IPS-18a (cell line): Measurements from ENCODE around the gene TBATA.

Experiments
- H3K27ac ChIP-seq: one replicate; pipeline ENCODE4 v1.5.1; 2013; ENCODE audit warnings: low read length
- H3K27me3 ChIP-seq: one replicate; pipeline ENCODE4 v1.6.1; 2013; ENCODE audit warnings: mild to moderate bottlenecking, low read length; ENCODE audit not compliant: control insufficient read depth, insufficient read depth
- H3K36me3 ChIP-seq: one replicate; pipeline ENCODE4 v1.6.1; 2013; ENCODE audit warnings: low read depth, low read length; ENCODE audit not compliant: control insufficient read depth
- H3K4me1 ChIP-seq: one replicate; pipeline ENCODE4 v1.6.1; 2013; ENCODE audit warnings: low read depth, low read length; ENCODE audit not compliant: control insufficient read depth
- H3K4me3 ChIP-seq: one replicate; pipeline ENCODE4 v1.5.1; 2013; ENCODE audit warnings: low read length
- H3K9ac ChIP-seq: one replicate; pipeline ENCODE4 v1.6.1; 2013; ENCODE audit warnings: mild to moderate bottlenecking, low read length, moderate library complexity
- H3K9me3 ChIP-seq: one replicate; pipeline ENCODE4 v1.6.1; 2013; ENCODE audit warnings: low read depth, low read length; ENCODE audit not compliant: control insufficient read depth

Gene TBATA

DNA sequence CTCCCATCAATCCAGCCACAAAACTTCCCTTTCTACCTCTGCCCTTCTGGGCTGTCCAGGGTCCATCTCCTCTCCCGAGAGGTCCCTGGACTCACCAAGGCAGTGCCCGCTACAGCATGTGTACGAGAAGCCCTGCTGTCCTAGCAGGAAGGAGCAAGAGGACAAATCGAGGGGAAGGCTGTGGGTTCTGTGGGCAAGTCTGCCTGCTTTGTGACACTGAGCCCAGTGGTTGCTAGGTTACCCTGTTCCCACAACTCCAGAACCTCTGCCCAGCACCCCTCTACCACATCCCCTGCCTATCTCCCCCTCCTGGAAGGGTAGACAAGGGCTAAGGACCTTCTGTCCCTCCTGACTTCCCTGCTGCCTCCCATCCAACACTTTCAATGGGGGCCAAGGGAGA, at the start of gene TBATA:
Gene TBATA, minus strand, starts transcription at position 188 of the 400 bp plus-strand sequence. CDS start 1,998 bp downstream, outside the sequence.
- Histone ChIP-seq H3K4me1 (no peaks in the 10 kb centered on the region), H3K9ac (no peak within 1 kb of the TSS)

DNA sequence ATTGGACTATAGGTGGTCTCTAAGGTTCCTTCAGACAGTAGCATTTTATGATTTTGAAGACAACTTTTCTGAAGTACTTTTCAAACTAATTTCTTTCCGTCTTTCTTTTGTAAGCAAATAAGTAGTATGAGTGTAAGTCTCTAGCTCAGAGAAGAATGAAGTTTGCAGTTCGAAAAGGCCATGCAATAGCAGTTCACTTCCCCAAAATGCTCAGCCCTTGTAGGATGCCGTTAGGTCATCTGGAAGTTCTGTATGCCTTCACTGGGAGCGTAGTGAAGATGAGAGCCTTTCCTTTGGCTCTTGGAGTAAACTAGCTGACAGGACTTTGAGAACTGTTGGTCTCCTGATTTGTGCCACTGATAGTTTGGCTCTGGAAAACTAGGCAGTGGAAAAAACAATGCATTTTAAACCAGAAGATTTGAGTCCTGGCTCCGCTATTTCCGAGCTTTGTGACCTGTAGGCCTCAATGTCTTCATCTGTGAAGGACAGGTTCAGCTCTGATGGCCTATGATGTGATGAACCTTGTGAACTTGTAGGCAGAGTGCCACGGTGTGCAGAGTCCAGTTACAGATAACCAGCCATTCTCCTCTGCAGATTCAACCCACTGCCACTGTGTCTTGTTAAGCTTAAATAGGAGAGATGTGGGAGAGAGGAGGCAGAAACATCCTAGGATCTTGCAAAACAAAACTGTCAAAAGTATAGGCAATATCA, 49.4 kb upstream of the TBATA start:
- Histone ChIP-seq H3K27me3 (no peaks in the 10 kb centered on the region), H3K4me3 (no peak overlapping the region), H3K9ac (no peak overlapping the region), H3K27ac (no peak overlapping the region), H3K4me1 (no peaks in the 10 kb centered on the region), H3K9me3 (no peaks in the 10 kb centered on the region), H3K36me3 (peaks cover 3% of the 10 kb centered on the region)

More for the DNA sequence above, at the start of gene TBATA:
- no peak within 1 kb of the TSS for H3K4me3 ChIP-seq
- H3K9me3 ChIP-seq = no peaks in the 10 kb centered on the region
- H3K27me3 ChIP-seq = no peaks in the 10 kb centered on the region
- no peak within 1 kb of the TSS for H3K27ac ChIP-seq
- no peaks in the 10 kb centered on the region for H3K36me3 ChIP-seq

DNA sequence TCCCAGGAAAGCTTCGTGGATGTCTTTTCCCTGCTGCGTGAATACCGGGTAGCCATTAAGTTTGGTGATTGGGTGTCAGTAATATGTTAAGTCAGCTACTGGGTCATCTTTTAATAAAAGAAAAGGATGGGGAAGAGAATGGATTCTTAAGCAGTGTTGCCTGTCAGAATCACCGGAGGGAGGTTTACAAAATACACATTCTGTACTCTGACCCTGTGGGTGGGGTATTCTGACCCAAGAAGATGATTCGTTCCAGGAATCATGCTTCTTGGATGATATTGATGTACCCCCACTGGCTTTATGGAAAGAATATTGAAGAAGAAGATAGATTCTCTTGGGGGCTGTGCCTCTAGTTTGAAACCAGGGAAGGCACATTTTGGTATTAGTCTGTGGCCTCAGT, 48.8 kb upstream of the TBATA start:
- Histone ChIP-seq H3K9ac (no peak overlapping the region), H3K4me3 (no peak overlapping the region), H3K27me3 (no peaks in the 10 kb centered on the region), H3K27ac (no peak overlapping the region), H3K9me3 (no peaks in the 10 kb centered on the region), H3K36me3 (peaks cover 3% of the 10 kb centered on the region), H3K4me1 (no peaks in the 10 kb centered on the region)

- no peak overlapping the region for H3K4me3 ChIP-seq
- H3K36me3 ChIP-seq = peaks cover 3% of the 10 kb centered on the region
- H3K9ac ChIP-seq = no peak overlapping the region
- H3K27ac ChIP-seq = no peak overlapping the region
- H3K4me1 ChIP-seq = no peaks in the 10 kb centered on the region
- no peaks in the 10 kb centered on the region for H3K9me3 ChIP-seq
- H3K27me3 ChIP-seq = no peaks in the 10 kb centered on the region
Measured at GRCh38 chr10:70833601-70834000, 48.4 kb upstream of the TBATA start.

GRCh38 chr10:70832852-70833528, 47.8 kb upstream of the TBATA start:
- no peak overlapping the region for H3K4me3 ChIP-seq
- H3K27me3 ChIP-seq = no peaks in the 10 kb centered on the region
- no peak overlapping the region for H3K9ac ChIP-seq
- H3K4me1 ChIP-seq = no peaks in the 10 kb centered on the region
- H3K27ac ChIP-seq = no peak overlapping the region
- H3K9me3 ChIP-seq = no peaks in the 10 kb centered on the region
- peaks cover 3% of the 10 kb centered on the region for H3K36me3 ChIP-seq

GRCh38 chr10:70832221-70832620, 47.0 kb upstream of the TBATA start:
- Histone ChIP-seq H3K27ac (no peak overlapping the region), H3K9me3 (no peaks in the 10 kb centered on the region), H3K27me3 (no peaks in the 10 kb centered on the region)

GRCh38 chr10:70830164-70830563, 45.0 kb upstream of the TBATA start:
- Histone ChIP-seq H3K27ac (no peak overlapping the region), H3K9me3 (no peaks in the 10 kb centered on the region), H3K36me3 (peaks cover 8% of the 10 kb centered on the region)

More at GRCh38 chr10:70832221-70832620, 47.0 kb upstream of the TBATA start:
- peaks cover 3% of the 10 kb centered on the region for H3K36me3 ChIP-seq
- H3K9ac ChIP-seq = no peak overlapping the region
- H3K4me3 ChIP-seq = no peak overlapping the region
- no peaks in the 10 kb centered on the region for H3K4me1 ChIP-seq

DNA sequence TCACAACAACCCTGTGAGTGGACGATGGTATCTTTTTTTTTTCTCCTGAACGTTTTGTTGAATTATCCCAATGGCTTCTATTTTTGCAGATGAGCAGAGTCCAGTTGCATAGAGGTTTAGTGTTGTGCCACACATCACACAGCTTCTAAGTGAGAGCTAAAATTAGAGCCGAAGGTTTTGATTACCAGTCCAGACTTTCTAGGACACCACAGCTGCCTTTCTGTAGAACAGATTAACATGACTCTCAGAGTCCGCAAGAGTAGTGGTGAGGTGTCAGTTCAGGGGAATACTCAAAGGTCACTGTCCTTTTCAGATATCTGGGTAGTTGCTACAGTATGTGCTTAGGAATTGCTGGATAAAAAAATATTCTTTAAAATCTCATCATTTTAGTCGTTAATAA, 44.4 kb upstream of the TBATA start:
- peaks cover 8% of the 10 kb centered on the region for H3K36me3 ChIP-seq
- no peaks in the 10 kb centered on the region for H3K9me3 ChIP-seq
- H3K4me3 ChIP-seq = no peak overlapping the region
- H3K27ac ChIP-seq = no peak overlapping the region
- H3K9ac ChIP-seq = no peak overlapping the region
- H3K27me3 ChIP-seq = no peaks in the 10 kb centered on the region
- H3K4me1 ChIP-seq = no peaks in the 10 kb centered on the region

More at GRCh38 chr10:70830164-70830563, 45.0 kb upstream of the TBATA start:
- Histone ChIP-seq H3K27me3 (no peaks in the 10 kb centered on the region), H3K4me3 (no peak overlapping the region), H3K9ac (no peak overlapping the region), H3K4me1 (no peaks in the 10 kb centered on the region)

DNA sequence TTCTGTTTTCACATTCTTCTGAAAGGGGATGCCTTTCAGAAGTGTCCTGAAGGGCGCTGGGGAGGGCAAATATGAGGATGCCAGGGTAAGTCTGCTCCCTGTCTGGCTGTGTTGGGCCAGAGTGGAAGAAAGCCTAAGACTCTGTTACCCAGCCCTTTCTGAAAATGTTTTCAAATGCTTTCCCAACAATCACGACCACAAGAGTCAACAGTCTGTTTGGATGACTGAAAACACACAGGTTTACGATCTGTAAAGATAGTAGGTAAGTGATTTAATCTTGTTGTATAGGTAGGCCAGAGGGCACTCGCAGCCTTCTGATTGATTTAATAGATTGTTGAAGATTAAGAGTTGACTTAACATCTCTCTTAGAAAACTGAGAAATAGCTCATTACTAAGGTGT, 43.7 kb upstream of the TBATA start:
- Histone ChIP-seq H3K27me3 (no peaks in the 10 kb centered on the region), H3K4me1 (no peaks in the 10 kb centered on the region), H3K27ac (no peak overlapping the region), H3K4me3 (no peak overlapping the region), H3K36me3 (peaks cover 8% of the 10 kb centered on the region), H3K9ac (no peak overlapping the region), H3K9me3 (no peaks in the 10 kb centered on the region)

- H3K36me3 ChIP-seq = peaks cover 8% of the 10 kb centered on the region
- H3K9me3 ChIP-seq = no peaks in the 10 kb centered on the region
- no peak overlapping the region for H3K27ac ChIP-seq
- no peak overlapping the region for H3K9ac ChIP-seq
- H3K4me3 ChIP-seq = no peak overlapping the region
- H3K4me1 ChIP-seq = no peaks in the 10 kb centered on the region
- H3K27me3 ChIP-seq = no peaks in the 10 kb centered on the region
Measured at GRCh38 chr10:70827086-70827757, 42.0 kb upstream of the TBATA start.

GRCh38 chr10:70822076-70822820, 37.1 kb upstream of the TBATA start:
- Histone ChIP-seq H3K9ac (no peak overlapping the region), H3K27ac (no peak overlapping the region), H3K9me3 (no peaks in the 10 kb centered on the region), H3K4me3 (no peak overlapping the region), H3K4me1 (no peaks in the 10 kb centered on the region), H3K36me3 (peaks cover 32% of the 10 kb centered on the region), H3K27me3 (no peaks in the 10 kb centered on the region)
